Small intestine (tissue), 7 donors: ENCODE measurements around the gene AGRN. TPM values are rescaled to one million over a fixed set of nuclear protein-coding genes. Genes with fewer than 3 reads are reported as not detected.

Experiments
- DNase-seq, 2 donors: peaks; one replicate each; pipeline versions ENCODE4 v3.0.0 to v3.0.0-alpha.2; 2013
- FAIRE-seq: peaks from 2 replicates; lab custom pipeline; 2012; peaks lifted over from hg19 to GRCh38; lab: Jason Lieb, UNC
- H3K27ac ChIP-seq, 3 donors: one replicate each; pipeline ENCODE4 v1.5.1; 2013; ENCODE audit warnings: low read length in 2 of 3, mild to moderate bottlenecking in 2 of 3, control low read depth in 1 of 3, inconsistent platforms in 1 of 3, low read depth in 1 of 3, moderate library complexity in 1 of 3
- H3K27me3 ChIP-seq, 3 donors: one replicate each; pipeline ENCODE4 v1.6.1; 2013; ENCODE audit warnings: low read length in 3 of 3, inconsistent platforms in 1 of 3; ENCODE audit not compliant: control insufficient read depth in 3 of 3, insufficient read depth in 3 of 3
- H3K36me3 ChIP-seq, 3 donors: one replicate each; pipeline ENCODE4 v1.6.1; 2013; ENCODE audit warnings: low read length in 3 of 3, inconsistent platforms in 1 of 3, low read depth in 1 of 3, mild to moderate bottlenecking in 1 of 3, moderate library complexity in 1 of 3; ENCODE audit not compliant: control insufficient read depth in 3 of 3, insufficient read depth in 2 of 3
- H3K4me1 ChIP-seq, 3 donors: one replicate each; pipeline ENCODE4 v1.6.1; 2013; ENCODE audit warnings: low read length in 2 of 3, inconsistent platforms in 1 of 3, low read depth in 1 of 3, mild to moderate bottlenecking in 1 of 3, moderate library complexity in 1 of 3; ENCODE audit not compliant: control insufficient read depth in 3 of 3, insufficient read depth in 2 of 3
- H3K4me3 ChIP-seq, 3 donors: one replicate each; pipeline ENCODE4 v1.5.1; 2013; ENCODE audit warnings: low read length in 3 of 3, control low read depth in 1 of 3, inconsistent platforms in 1 of 3, low read depth in 1 of 3, mild to moderate bottlenecking in 1 of 3, moderate library complexity in 1 of 3
- H3K9me3 ChIP-seq, 2 donors: one replicate each; pipeline ENCODE4 v1.6.1; 2013; ENCODE audit warnings: low read depth in 1 of 2, low read length in 1 of 2; ENCODE audit not compliant: control insufficient read depth in 2 of 2, insufficient read depth in 1 of 2
- WGBS, 3 donors: extraction: QIAGEN DNeasy Blood & Tissue Kit; methylation state at CpG; one replicate each; pipeline ENCODE4 v1.1.7; 2013; 5-methylcytosine and 5-hydroxymethylcytosine counted together
- polyA plus RNA-seq, 4 donors: library from polyadenylated mRNA; stranded (reverse) in 3 of 4; unstranded in 1 of 4; fragments of 200-250 nt in 3 of 4; fragments of 120-200 nt in 1 of 4; gene quantifications; one replicate each; pipeline versions ENCODE4 v1.2.1 to v1.2.3, GENCODE V29; 2013
- donor health status: healthy with polysubstance abuse.
- donor health status: control.
- donor health status: control.
- donor health status: Bipolar disorder and iron deficiency.
- donor health status: healthy.

Gene AGRN
- polyA plus RNA-seq, 4 donors = 13.2 to 104 (median 19.9) TPM

- peak overlapping the region in 2 of 3 donors; percentile 45 to 65 for H3K4me3 ChIP-seq
- no peaks in the 10 kb centered on the region for H3K9me3 ChIP-seq
- DNase-seq = peak; percentile 75 to 79
- 1% methylated on average over 42 to 55 of the region's 55 CpGs for WGBS, 3 donors
- peaks cover 0 to 20% (median 0%) of the 10 kb centered on the region in 3 donors for H3K4me1 ChIP-seq
- peaks cover 0 to 48% (median 4%) of the 10 kb centered on the region in 3 donors for H3K27me3 ChIP-seq
- H3K36me3 ChIP-seq = no peaks in the 10 kb centered on the region
- H3K27ac ChIP-seq = no peak overlapping the region
- no peak for FAIRE-seq
Measured at GRCh38 chr1:1068517-1069055, 48.7 kb downstream of the AGRN start.

- WGBS, 3 donors = 2 to 4% (median 2%) methylated on average over 64 to 75 of the region's 75 CpGs
Measured at GRCh38 chr1:1069056-1069710, 49.3 kb downstream of the AGRN start.

GRCh38 chr1:1069711-1070676, 50.1 kb downstream of the AGRN start:
- Histone ChIP-seq H3K9me3 (no peaks in the 10 kb centered on the region), H3K4me1 (peaks cover 0 to 23% (median 0%) of the 10 kb centered on the region in 3 donors), H3K4me3 (no peak overlapping the region), H3K27ac (no peak overlapping the region), H3K27me3 (peaks cover 0 to 39% (median 4%) of the 10 kb centered on the region in 3 donors), H3K36me3 (no peaks in the 10 kb centered on the region)
- 40 to 62% (median 50%) methylated on average over 36 to 40 of the region's 40 CpGs for WGBS, 3 donors
- FAIRE-seq (no peak), DNase-seq (no peak)

More at GRCh38 chr1:1069056-1069710, 49.3 kb downstream of the AGRN start:
- no peak for FAIRE-seq
- Histone ChIP-seq H3K27ac (peak overlapping the region; percentile 72 to 93 (median 82)), H3K27me3 (peaks cover 0 to 43% (median 4%) of the 10 kb centered on the region in 3 donors), H3K9me3 (no peaks in the 10 kb centered on the region), H3K4me3 (peak overlapping the region; percentile 44 to 65 (median 45)), H3K36me3 (no peaks in the 10 kb centered on the region), H3K4me1 (peaks cover 0 to 22% (median 0%) of the 10 kb centered on the region in 3 donors)
- DNase-seq = peak; percentile 72 to 88

- Histone ChIP-seq H3K27ac (no peak overlapping the region), H3K27me3 (peaks cover 0 to 29% (median 4%) of the 10 kb centered on the region in 3 donors), H3K36me3 (no peaks in the 10 kb centered on the region), H3K4me3 (no peak overlapping the region), H3K9me3 (no peaks in the 10 kb centered on the region), H3K4me1 (peaks cover 0 to 20% (median 0%) of the 10 kb centered on the region in 3 donors)
- WGBS, 3 donors = 74 to 87% (median 75%) methylated on average over 38 to 56 of the region's 56 CpGs
- DNase-seq (no peak), FAIRE-seq (no peak)
Measured at GRCh38 chr1:1071486-1072298, 51.8 kb downstream of the AGRN start.

GRCh38 chr1:1072299-1072848, 52.5 kb downstream of the AGRN start:
- WGBS, 3 donors = 66 to 78% (median 67%) methylated on average over 14 to 21 of the region's 21 CpGs
- no peak overlapping the region for H3K27ac ChIP-seq
- no peak overlapping the region for H3K4me3 ChIP-seq
- H3K4me1 ChIP-seq = peaks cover 0 to 20% (median 0%) of the 10 kb centered on the region in 3 donors
- DNase-seq (no peak), FAIRE-seq (no peak)
- peaks cover 0 to 25% (median 4%) of the 10 kb centered on the region in 3 donors for H3K27me3 ChIP-seq
- H3K9me3 ChIP-seq = no peaks in the 10 kb centered on the region
- H3K36me3 ChIP-seq = no peaks in the 10 kb centered on the region

- peaks cover 0 to 19% (median 0%) of the 10 kb centered on the region in 3 donors for H3K4me1 ChIP-seq
- H3K4me3 ChIP-seq = no peak overlapping the region
- 62 to 76% (median 65%) methylated on average over 27 to 28 of the region's 28 CpGs for WGBS, 3 donors
- H3K27ac ChIP-seq = no peak overlapping the region
- peaks cover 0 to 18% (median 4%) of the 10 kb centered on the region in 3 donors for H3K27me3 ChIP-seq
- H3K36me3 ChIP-seq = no peaks in the 10 kb centered on the region
- FAIRE-seq = no peak
- DNase-seq = no peak
- no peaks in the 10 kb centered on the region for H3K9me3 ChIP-seq
Measured at GRCh38 chr1:1072849-1073742, 53.2 kb downstream of the AGRN start.
